CD4-positive, alpha-beta T cell treated with Interleukin-2 at 100 ng/mL for 4 hours (primary cell): ENCODE measurements around the gene NR0B2.
"Not testable (repeated sequence)": the region's sequence is repeated elsewhere in the genome, so short reads cannot be mapped to it uniquely, and the experiment has no call there.

Experiments used
- DNase-seq: peaks from one replicate; pipeline ENCODE4 v3.0.0-alpha.2; 2020; ENCODE audit warnings: low spot score

Gene NR0B2

GRCh38 chr1:26913754-26914619 lies at the start of gene NR0B2:
Gene NR0B2, minus strand, starts transcription at chr1:26913975. Its CDS starts 35 bp downstream, at chr1:26913940.
- no peak for DNase-seq

GRCh38 chr1:26961826-26962225 lies 48.1 kb upstream of the NR0B2 start:
- no peak for DNase-seq

GRCh38 chr1:26960625-26960966 lies 46.8 kb upstream of the NR0B2 start:
- DNase-seq, result no peak

DNA sequence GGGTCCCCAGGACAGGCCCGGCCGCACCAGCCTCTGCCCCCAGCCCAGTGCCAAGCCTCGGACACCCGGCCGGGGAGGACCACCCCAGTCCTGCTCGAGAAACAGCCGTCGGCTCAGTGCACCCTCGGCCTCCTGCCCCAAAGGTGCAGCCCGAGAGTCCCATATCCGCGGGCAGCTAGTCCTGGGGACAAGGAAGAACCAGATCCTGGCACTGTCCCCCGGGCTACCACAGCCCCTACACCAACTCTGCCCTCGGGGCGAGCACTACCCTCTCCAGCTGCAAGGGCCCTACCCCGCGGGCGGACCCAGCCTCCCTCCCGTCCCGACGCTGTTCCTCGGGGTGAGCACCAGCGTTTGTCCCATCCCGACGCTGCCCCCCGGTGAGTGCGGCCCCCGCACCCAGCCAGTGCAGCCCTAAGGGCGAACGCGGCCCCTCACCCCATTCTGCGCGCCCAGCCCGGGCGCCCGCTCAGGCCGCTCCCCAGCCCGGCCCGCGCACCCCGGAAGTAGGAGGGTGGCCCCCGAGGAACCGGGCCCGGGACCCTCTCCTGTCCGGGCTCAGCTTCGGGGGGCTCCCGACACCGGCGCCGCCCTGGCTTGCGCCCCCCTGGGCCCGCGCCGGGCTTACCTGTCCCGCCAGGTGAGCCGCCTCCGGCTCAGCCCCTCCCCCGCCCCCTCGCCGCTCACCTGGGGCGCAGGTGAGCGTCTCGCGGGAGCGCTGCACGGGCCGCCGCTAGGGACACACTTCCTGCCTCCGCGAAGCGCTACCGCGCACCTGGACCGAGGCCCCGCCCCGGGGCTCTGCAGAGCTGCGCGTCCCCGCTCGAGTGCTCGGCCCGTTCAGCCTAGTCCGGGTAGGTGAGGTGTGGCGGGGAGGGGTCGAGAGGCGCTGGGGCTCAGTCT lies 46.2 kb upstream of the NR0B2 start, which contains the start of gene KDF1:
KDF1 (minus strand) TSS at position 747 of the 903 bp plus-strand sequence. CDS start 8,088 bp downstream, outside the sequence.
- DNase-seq, result peak; percentile 59

- DNase-seq, result no peak
Measured at GRCh38 chr1:26959270-26959669, 45.5 kb upstream of the NR0B2 start.

DNA sequence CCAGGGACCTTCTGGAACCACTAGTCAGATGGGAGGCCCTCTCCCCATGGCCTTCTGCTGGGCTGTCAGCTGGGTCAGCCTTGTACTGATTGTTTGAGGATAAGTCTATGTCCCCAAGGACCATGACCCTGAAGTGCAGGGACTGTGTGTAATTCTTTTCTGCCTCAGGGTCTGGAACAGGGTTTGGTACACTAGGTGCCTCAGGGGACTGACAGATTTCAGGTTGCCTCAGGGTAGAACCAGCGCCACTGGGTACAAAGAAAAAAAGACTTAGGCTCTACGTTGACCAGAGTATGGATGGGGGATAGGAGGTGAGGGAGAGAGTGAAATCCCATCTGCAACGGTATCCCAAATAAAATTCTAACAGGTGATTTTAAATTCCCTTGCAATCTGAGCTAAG lies 43.5 kb upstream of the NR0B2 start:
- no peak for DNase-seq

GRCh38 chr1:26956321-26956720 lies 42.5 kb upstream of the NR0B2 start:
- no peak for DNase-seq

DNA sequence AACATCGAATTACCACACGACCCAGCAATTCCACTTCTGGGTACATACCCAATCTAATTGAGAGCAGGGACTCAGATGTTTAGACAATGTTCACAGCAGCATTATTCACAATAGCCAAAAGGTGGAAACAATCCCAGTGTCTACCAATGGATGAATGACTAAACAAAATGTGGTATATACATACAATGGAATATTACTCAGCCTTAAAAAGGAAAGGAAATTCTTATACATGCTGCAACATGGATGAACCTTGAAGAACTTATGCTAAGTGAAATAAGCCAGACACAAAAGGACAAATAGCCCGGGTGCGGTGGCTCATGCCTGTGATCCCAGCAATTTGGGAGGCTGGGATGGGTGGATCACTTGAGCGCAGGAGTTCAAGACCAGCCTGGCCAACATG lies 39.6 kb upstream of the NR0B2 start:
- no peak for DNase-seq

GRCh38 chr1:26951821-26952497 lies 38.2 kb upstream of the NR0B2 start:
- no peak for DNase-seq

DNA sequence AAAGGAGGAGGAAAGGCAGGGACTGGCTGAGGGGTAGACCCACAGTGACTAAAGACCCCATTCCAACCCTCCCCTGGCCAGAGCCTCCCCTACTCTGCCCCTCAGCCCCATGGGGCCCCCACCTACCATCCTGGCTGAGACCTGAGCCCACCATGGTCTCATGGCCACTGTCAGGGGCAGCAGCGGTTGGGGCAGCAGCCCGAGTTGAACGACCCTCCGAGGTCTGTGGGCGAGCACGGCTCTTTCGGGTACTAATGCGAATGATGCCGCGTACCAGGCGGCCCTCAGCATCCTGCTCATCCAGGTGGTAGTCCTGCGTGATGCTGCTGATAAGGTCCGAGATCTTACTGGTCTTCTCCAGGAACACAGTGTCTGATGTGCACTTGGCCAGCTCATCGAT lies 37.4 kb upstream of the NR0B2 start:
- DNase-seq, result no peak

GRCh38 chr1:26950602-26951001 lies 36.8 kb upstream of the NR0B2 start:
- no peak for DNase-seq

DNA sequence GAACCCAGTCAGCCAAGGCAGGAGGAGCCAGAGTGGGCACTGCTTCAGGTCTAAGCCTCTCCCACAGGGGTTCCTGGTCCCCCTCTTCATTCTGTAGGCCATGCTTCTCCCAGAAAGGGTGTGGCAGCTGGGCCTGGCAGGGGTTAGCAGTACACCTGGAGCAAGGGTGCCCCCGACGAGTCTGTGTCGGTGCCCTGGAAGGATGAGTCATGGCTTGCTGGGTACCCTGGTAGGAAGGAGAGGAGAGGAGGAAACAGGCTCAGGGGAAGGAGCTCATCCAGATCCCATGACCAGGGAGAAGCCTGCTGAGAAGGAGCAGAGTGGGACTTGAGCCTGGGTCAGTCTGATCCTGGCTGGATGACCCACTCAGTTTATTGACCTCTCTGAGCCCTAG lies 36.1 kb upstream of the NR0B2 start:
- DNase-seq, result no peak

DNA sequence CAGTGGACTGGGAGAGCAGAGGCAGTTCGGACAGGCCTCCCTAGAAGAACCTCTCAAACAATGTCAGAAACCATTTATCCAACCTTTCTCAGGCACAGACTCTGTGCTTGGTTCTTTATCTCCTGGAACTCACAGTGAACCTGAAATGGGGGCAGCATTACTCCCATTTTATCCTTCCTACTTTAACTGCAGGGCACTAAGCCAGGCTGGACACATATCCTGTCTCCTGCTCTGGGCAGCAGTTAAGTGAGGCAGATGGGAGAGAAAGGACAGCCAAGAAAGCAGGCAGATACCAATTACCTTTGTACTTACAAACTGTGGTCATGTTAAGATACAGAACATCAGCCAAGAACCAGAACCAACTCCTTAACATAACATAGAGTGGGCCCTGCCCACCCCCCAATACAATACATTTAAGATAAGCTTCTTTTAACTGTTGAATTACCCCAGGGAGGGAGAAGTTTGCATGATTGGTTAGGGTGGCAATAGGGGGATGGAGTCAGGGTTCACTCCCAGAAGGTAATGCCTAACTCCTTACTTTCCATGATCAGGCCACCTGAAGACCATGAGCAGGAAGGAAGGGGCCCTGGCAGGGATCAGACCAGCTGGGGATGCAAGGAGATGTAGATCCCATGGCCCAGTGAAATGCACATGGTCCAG lies 35.6 kb upstream of the NR0B2 start:
- no peak for DNase-seq

GRCh38 chr1:26948725-26949057 lies 34.9 kb upstream of the NR0B2 start:
- DNase-seq, result not testable (repeated sequence)

GRCh38 chr1:26946270-26946669 lies 32.5 kb upstream of the NR0B2 start:
- DNase-seq, result no peak

GRCh38 chr1:26945728-26946127 lies 32.0 kb upstream of the NR0B2 start:
- no peak for DNase-seq

- DNase-seq, result no peak
Measured at GRCh38 chr1:26945138-26945537, 31.4 kb upstream of the NR0B2 start.

- DNase-seq, result no peak
Measured at GRCh38 chr1:26942656-26943055, 28.9 kb upstream of the NR0B2 start.

- no peak for DNase-seq
Measured at GRCh38 chr1:26941311-26941710, 27.5 kb upstream of the NR0B2 start.

DNA sequence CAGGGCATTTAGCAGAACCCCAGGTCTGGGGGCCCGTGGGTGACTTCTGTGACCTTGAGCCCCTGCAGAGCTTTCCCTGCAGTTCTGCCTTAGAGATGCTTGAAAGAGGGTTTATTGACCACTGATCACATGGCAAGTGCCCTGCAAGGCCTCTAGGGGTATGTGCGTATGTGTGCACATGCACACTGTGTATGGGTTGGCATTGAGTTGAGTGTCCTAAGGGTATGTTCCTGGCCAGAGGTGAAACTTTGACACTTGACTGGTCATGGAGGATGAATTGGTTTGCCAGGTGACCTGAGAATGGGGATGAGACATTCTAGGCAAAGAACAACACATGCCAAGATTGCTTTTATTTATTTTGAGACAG lies 24.9 kb upstream of the NR0B2 start:
- no peak for DNase-seq

GRCh38 chr1:26938004-26938658 lies 24.4 kb upstream of the NR0B2 start:
- no peak for DNase-seq

GRCh38 chr1:26936823-26937222 lies 23.0 kb upstream of the NR0B2 start:
- DNase-seq, result no peak
